VCaP (cell line): ENCODE results near the gene LARGE2.
A peak's percentile ranks its signal among the peaks of the same experiment; 100 is the strongest.

Source experiments
- H3K27ac ChIP-seq: fragments of 450-650 bp; 2 replicates; pipeline ENCODE4 v1.5.1; 2017
- CTCF ChIP-seq: fragments of 450-650 bp; conservative IDR thresholded peaks from 2 replicates; pipeline ENCODE4 v1.5.1; 2017; ENCODE audit warnings: mild to moderate bottlenecking, moderate library complexity

LARGE2 gene

GRCh38 chr11:45910623-45911022 lies 11.8 kb upstream of the LARGE2 start:
- H3K27ac ChIP-seq: no peak overlapping the region
- no peak for TF ChIP-seq CTCF

GRCh38 chr11:45913514-45913913 lies 8.9 kb upstream of the LARGE2 start:
- H3K27ac ChIP-seq: no peak overlapping the region
- TF ChIP-seq CTCF: no peak

- TF ChIP-seq CTCF: no peak
- H3K27ac ChIP-seq: no peak overlapping the region
Measured at GRCh38 chr11:45913942-45914635, 8.4 kb upstream of the LARGE2 start.

GRCh38 chr11:45915446-45915845 lies 7.0 kb upstream of the LARGE2 start:
- no peak for TF ChIP-seq CTCF
- H3K27ac ChIP-seq: no peak overlapping the region

- H3K27ac ChIP-seq: peak overlapping the region; percentile 99
- no peak for TF ChIP-seq CTCF
Measured at GRCh38 chr11:45917286-45917622, 5.2 kb upstream of the LARGE2 start.

- peak within 1 kb of the TSS; percentile 99 for H3K27ac ChIP-seq
Measured at GRCh38 chr11:45917623-45918330, 4.7 kb upstream of the LARGE2 start, which contains the start of gene PEX16. Gene PEX16 (minus strand): TSS chr11:45917877. CDS start chr11:45917811, 66 bp downstream.

More at GRCh38 chr11:45917623-45918330, 4.7 kb upstream of the LARGE2 start, which contains the start of gene PEX16:
- no peak for TF ChIP-seq CTCF
